ENCODE results near the gene ADI1. TPM values are rescaled to one million over a fixed set of nuclear protein-coding genes. Genes with fewer than 3 reads are reported as not detected.

The ADI1 gene
- total and polyA plus RNA-seq, 2 of the 4 experiments (the other 2 are of a cell fraction): 43.2 to 46.0 TPM

GRCh38 chr2:3451169-3451568 lies 68.2 kb downstream of the ADI1 start:
- H2AK9ac ChIP-seq (replicated peaks; ENCODE audit: low read depth, low read length, poor library complexity): no peak overlapping the region
- H3K36me3 ChIP-seq (ENCODE audit: control insufficient read depth, insufficient read depth, low read length): peaks cover 38% of the 10 kb centered on the region
- H4K91ac ChIP-seq (ENCODE audit: insufficient read depth, low read depth, low read length): no peak overlapping the region
- POLR2A ChIA-PET (ENCODE audit: unreplicated experiment): no interaction called here
- no peak overlapping the region for H3K4ac ChIP-seq (ENCODE audit: low read depth, low read length)
- no peak overlapping the region for H3K56ac ChIP-seq (ENCODE audit: extremely low read depth, insufficient read depth, low read length)
- no peak overlapping the region for H3K18ac ChIP-seq (ENCODE audit: low read depth, low read length)
- no peaks in the 10 kb centered on the region; the same call in 1 of the 2 replicates for H4K20me1 ChIP-seq (ENCODE audit: insufficient read depth, low read length)
- no peak overlapping the region for H4K8ac ChIP-seq (ENCODE audit: low read depth in 2 of 2, low read length in 2 of 2)
- CTCF ChIA-PET: interaction anchor here (2.9 kb wide), 1 partner anchor 11 kb away, joined by 14 read pairs; no protein-coding TSS in a partner anchor
- no peak for ATAC-seq (ENCODE audit: low read depth)
- DNase-seq: no peak
- H3K4me3 ChIP-seq (ENCODE audit: insufficient read depth, low read depth, low read length): no peak overlapping the region
- H3K9ac ChIP-seq (ENCODE audit: low read depth, low read length): no peak overlapping the region
- H3K9me3 ChIP-seq (ENCODE audit: control insufficient read depth, insufficient read depth, low read length): peaks cover 4% of the 10 kb centered on the region; the same call in 1 of the 2 replicates
- BruUV-seq (replicated peaks): no TSS peak
- no peak overlapping the region for H2BK120ac ChIP-seq (ENCODE audit: low read depth, low read length)
- no peak overlapping the region for H3K23ac ChIP-seq (ENCODE audit: low read depth, low read length)
- dilution Hi-C loops (cut with HindIII; ENCODE audit: low sequenced_read_pairs, unreplicated experiment): no loop called here
- H2BK20ac ChIP-seq (ENCODE audit: low read depth, low read length): no peak overlapping the region
- H2BK5ac ChIP-seq (ENCODE audit: low read depth, low read length, poor library complexity, severe bottlenecking): no peak overlapping the region
- WGBS, 2 experiments (ENCODE audit: extremely low coverage in 2 of 2, insufficient read length in 1 of 2): 85% methylated on average over 3 of the region's 4 CpGs; no CpG with 5 or more reads in 1 of the 2 experiments
- no peak overlapping the region for H2BK15ac ChIP-seq (ENCODE audit: low read depth, low read length)
- intact Hi-C loops (cut with micrococcal nuclease): no loop called here
- in situ Hi-C loops (cut with MboI; ENCODE audit: low sequenced_read_pairs): no loop called here
- TF ChIP-seq, protein P1, sequence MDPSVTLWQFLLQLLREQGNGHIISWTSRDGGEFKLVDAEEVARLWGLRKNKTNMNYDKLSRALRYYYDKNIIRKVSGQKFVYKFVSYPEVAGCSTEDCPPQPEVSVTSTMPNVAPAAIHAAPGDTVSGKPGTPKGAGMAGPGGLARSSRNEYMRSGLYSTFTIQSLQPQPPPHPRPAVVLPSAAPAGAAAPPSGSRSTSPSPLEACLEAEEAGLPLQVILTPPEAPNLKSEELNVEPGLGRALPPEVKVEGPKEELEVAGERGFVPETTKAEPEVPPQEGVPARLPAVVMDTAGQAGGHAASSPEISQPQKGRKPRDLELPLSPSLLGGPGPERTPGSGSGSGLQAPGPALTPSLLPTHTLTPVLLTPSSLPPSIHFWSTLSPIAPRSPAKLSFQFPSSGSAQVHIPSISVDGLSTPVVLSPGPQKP (IDR thresholded peaks at IDR 0.05; ENCODE audit: borderline replicate concordance, low read depth, low read length): no peak
- TF ChIP-seq MAFK (IDR thresholded peaks at IDR 0.05; ENCODE audit: low read depth, low read length): no peak
- TF ChIP-seq SMC3 (IDR thresholded peaks at IDR 0.05; ENCODE audit: low read depth, low read length): no peak
- no peak overlapping the region for H2AK5ac ChIP-seq (ENCODE audit: low read depth, low read length)
- H4K5ac ChIP-seq (ENCODE audit: low read depth, low read length): no peak overlapping the region
- no peaks in the 10 kb centered on the region for H3K27me3 ChIP-seq (ENCODE audit: control insufficient read depth, insufficient read depth, low read length)
- H3K4me2 ChIP-seq (ENCODE audit: low read depth, low read length): no peak overlapping the region
- no peak overlapping the region for H2AFZ ChIP-seq (replicated peaks; ENCODE audit: low read length, poor library complexity)
- H3K9me1 ChIP-seq (ENCODE audit: insufficient read depth, low read length): no peaks in the 10 kb centered on the region; the same call in 1 of the 2 replicates
- H3K14ac ChIP-seq (replicated peaks; ENCODE audit: low read depth, low read length): no peak overlapping the region
- H3K27ac ChIP-seq (ENCODE audit: insufficient read depth, low read length): no peak overlapping the region
- H3K79me1 ChIP-seq (ENCODE audit: low read depth in 1 of 2, low read length in 2 of 2): peaks cover 4 to 6% of the 10 kb centered on the region in 2 experiments; a peak in 2 of 4 replicates
- H3K4me1 ChIP-seq (ENCODE audit: control insufficient read depth, insufficient read depth, low read length): no peaks in the 10 kb centered on the region

Data from IMR-90 (cell line).